Stimulated activated CD4-positive, alpha-beta T cell treated with anti-CD3 and anti-CD28 coated beads, TNF-alpha, amount 100 ng/mL, for 4 hours (primary cell): Measurements from ENCODE around the gene IL17B.

Experiments
- DNase-seq, 3 experiments: peaks; one replicate each; pipeline ENCODE4 v3.0.0-alpha.2; 2020; ENCODE audit warnings: low read depth in 3 of 3

IL17B gene, protein sequence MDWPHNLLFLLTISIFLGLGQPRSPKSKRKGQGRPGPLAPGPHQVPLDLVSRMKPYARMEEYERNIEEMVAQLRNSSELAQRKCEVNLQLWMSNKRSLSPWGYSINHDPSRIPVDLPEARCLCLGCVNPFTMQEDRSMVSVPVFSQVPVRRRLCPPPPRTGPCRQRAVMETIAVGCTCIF

DNA sequence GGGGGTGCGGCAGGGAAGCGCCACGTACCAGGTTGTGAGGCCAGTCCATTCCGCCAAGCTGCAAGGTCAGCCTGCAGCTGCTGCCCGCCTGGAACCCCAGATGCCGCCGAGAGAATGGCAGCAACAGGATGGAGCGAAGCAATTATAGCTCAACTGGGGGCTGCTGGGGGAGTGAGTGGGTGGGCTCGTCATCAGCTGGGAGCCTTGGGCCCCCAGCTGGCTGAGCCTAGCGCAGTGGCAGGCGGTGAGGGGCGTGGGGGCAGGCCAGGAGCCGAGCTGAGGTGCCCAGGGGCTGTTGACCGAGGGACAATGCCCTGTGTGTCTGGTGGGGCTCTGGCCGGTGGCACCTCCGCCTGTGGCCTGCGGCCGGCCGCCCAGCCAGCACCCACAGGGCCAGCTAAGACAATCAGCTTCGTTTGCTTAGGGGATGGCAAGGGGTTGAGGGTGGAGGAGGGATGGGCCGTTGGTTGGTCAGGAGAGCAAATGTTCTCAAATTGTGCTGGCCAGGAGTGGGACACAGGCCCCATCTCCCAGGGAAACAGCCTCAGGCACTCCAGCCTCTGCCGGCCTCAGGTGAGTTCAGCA is at the start of gene IL17B:
Gene IL17B, minus strand, starts transcription at position 116 of the 585 bp plus-strand sequence. Its CDS starts 67 bp downstream, at position 49.
- DNase-seq, result no peak

DNA sequence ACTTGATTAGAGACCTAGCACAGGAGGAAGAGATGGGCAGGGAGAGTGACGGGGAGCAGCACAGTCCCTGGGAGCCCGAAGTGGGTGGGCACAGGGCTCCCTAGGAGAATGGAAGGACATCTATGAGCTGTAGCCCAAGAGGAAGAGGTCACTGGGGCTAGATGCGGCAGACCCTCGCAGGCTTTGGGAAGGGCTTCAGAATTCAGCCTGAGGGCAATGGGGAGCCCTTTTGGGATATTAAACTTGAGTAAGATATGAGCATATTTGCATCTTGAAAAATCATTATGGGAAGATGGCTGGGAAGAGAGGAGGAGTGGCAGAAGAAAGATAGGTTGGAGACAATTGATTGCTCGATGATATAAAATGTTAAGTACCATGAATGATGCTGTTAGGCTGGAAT is 48.9 kb upstream of the IL17B start:
- DNase-seq, result no peak

DNA sequence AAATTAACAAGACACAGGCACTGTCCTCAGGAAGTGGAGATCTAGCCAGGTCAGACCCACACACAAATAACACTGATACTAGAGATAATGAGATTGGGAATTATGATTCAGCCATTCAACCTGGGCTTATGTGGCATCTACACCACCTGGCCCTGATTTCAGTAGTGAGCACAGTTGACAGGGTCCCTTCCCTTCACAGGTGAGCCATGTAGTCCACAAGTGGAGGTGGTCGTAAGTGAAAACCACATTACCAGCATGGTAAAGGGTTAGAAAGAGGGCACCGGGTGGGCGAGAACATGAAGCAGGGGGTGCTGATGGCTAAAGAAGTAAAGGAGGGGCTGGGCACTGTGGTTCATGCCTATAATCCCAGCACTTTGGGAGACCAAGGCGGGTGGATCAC is 48.3 kb upstream of the IL17B start:
- DNase-seq, result no peak

DNA sequence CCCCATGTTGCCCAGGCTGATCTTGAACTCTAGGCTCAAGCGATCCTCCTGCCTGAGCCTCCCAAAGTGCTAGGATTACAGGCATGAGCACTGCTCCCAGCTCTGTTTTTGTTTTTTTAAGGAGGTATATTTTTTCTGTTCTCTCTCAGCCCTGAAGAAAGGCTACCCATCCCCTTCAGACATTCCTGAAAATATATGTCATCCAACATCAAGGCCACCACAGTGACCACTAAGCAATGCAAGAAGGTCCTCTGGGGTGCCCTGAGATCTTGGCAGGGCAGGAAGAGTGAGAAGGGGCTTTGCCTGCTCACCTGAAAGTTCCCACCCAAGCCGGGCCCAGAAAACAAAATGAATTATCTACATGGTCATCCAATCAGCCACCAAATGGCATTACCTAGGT is 47.8 kb upstream of the IL17B start:
- no peak for DNase-seq

DNA sequence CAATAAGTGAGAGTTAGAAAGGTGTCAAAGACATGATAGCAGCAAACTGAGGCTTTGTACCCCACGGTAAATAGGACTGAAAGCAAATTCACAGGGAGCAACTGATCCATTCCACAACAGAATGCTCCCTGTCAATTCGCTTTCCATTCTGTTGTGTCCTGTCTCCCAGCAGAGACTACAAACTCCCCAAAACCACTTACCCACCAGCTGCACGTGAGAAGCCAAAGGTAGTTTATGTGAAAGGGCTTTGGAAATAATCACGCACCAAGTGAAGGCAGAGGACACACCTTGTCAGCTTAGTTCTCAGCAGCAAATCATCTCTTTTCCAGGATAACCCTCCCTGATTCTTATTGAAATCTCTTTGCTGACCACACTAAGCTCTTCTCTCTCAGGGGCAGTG is 46.6 kb upstream of the IL17B start:
- DNase-seq, result no peak

DNA sequence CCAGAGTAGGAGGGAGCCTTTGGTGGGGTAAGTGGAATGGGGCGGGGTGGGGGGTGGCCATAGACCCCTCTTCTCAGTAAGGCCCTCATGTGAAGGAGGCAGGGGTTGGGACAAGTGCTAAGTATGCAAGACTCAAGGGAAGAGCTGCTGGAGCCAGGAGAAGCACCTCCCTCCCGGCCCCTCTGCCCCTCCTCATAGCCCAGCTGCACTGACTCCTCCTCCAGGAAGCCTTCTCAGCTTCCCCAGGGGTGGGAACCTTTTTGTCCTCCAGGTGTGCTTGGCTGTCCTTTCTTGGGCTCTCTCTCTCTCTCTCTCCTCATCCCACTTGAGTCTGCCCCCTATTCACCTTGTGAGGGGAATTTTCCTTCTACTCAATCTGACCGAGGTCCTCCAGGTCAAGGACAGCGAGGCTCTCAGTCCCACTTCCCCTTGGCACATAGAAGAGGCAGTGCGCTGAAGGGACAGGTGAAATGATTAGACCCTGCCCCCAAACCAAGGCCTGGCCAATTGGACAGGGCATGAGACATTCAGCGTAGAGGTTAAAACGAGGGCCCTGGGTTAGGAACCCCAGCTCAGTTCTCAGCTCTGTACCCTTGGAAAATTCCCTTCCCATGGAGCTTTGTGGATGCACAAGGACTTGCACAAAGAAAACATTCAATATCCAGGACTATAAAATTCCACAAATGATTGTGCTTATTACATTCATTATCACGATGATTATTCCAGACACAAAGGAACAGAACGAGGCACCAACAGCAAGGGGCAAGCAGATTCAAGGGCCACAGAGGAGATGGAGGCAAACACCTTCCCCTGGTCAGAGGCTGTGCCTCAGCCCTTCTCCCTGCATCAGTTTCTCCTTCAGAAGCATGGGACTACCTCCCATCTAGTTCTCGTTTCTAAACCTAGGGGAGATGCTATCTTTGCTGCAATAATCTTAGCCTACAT is 45.6 kb upstream of the IL17B start:
- no peak for DNase-seq

DNA sequence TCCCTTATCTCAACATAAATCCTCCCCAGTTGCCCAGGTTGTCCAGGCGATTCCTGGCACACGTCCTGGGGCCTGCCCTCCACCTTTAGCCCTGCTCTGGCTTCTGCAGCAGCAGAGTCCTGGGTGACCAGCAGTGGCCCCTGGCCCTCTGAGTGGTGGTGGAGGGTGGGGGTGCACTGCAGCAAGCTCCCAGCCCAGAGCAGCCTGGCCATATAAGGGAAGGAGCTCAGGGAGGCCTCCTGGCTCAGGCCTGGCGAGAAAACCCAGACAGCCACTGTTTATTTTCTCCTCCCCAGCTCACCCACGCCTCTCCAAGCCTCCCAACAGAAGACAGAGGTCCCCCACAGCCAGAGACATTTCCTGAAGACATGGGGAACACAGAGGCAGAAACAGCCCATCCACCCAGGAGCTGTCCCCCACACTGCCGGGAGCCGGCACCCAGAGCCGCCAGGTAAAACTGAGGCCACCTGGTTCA is 44.7 kb upstream of the IL17B start:
- DNase-seq, result no peak

DNA sequence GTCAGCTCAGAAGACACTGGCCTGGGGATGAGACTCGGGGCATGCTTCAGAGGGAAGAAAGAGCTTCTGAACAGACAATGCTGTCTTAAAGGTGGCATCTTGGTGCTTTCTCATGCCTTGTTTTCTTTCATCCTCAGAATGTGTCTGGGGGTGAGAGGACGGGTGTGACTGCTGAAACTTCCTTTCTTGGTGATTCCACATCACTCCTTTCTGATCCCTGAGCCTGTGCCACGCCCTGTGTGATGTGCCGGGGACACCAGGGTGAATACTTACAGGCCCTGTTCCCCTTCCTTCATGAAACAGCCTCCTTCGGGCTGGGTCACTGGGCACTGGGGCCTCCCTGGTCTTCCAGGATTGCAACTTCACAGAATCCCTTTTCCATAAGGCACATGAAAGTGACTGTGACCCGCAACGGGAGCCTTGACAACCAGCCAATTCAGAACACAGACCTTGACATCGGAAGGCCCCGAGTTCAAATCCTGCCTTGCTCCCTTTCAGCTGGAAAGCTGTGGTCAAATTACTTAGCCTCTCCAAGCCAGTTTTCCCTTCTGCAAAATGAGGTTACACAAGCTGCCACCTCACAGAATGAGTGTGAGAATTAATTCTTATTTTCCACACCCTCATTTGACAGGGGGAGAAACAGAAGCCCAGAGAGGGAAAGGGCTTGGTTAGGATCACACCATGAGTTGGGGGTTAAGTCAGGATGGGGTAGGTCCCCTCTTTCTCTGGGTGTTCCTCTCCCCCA is 44.1 kb upstream of the IL17B start:
- no peak for DNase-seq

DNA sequence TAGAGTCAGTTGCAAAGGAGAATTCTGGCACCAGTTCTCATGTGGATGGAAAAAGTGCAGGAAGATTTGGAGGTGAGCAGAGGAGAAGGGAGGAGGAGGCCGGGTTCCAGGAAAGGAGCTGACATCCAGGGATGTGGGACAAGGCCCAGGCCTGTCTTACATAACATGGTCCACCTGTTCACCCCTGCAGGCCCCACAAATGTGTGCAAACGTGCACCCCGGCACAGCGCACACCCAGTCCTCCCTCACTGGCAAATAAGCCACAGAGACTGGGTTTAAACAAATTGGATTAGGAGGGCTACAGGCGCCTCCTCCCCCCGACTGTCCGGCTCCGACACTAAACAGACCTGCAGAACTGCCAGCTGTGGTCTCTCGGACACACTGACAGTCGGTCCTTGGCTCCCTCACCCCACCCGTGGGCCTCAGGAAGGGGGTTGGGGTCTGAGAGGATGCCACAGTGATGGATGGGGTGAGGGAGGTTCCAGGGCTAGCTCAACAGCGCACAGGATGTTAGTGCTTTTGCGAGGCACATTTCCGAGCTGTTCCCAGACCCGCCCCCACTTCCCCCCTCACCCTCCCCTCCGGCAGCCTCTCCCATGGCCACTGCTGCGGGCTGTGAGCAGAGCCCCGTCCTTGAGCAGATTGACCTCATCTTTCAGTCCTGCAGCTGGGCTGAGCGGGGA is 43.4 kb upstream of the IL17B start:
- no peak for DNase-seq

DNA sequence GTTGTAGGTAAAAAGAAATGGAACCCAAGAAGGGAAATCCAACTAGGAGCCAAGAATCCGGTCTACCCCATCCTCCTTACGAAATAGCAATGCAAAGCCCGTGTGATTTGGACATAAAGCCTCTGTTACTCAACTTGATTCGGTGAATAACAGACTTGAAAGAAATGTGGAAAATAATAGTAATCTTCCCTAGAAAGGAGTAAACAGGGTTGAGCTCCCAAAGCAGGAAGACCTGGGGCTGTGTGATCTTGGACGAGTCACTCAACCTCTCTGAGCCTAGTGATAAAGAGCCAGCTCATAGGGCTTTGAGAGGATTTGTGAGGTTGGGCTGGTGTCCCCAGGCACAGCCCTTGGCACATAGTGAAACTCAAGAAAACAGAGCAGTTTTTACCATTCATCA is 42.7 kb upstream of the IL17B start:
- DNase-seq, result no peak

DNA sequence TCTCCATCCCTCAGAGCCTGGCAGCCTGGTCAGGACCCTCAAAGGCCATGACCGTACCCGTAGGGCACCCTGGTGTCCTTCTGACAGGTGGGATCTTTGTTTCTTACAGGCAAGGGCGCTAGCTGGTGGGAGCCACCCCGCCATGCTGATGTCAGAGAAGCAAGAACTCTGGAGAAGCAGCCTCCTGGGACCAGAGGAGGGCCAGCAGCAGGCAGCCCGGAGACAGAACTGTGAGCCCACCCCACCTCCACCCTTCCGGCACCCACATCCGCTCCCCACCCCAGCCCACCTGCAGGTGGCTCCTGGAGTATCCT is 42.2 kb upstream of the IL17B start:
- DNase-seq, result no peak

DNA sequence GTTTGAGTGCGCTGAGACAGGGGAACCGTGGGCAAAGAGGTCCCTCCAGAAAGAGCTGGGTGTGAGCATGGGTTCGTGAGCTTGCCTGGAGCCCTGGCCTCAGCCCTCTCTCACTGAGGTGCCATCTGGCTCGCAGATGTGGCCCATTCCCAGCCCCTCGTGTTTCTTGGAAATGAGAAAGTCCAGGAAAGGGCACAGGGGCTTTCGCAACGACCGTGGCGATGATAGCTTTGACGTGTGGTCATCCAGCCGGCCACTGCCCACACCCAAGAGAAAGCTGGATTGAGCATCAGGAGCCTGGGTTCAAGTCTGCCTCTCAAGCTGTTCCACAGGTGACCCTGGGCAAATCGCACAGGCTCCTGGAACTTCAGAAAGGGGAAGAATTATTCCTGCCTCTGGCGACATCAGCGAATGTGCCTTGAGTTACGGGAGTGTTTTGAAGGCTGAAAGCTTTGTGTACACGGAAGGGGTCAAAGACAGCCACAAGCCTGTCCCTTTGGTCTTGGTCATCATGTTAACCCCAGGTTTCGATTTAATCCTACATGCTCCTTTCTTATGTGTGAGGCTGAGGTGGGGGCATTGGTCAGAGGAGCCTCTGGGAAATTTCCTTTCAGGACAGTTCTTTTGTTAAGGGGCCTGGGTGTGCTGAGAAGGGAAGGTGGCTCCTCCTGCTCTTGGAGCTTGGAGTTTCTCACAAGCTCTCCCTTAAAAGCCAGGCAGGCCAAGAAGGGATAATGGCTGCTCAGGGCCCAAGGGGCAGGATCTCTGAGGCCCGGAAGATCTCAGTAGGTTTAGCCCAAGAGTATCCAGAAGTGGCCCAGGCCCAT is 41.7 kb upstream of the IL17B start:
- no peak for DNase-seq

DNA sequence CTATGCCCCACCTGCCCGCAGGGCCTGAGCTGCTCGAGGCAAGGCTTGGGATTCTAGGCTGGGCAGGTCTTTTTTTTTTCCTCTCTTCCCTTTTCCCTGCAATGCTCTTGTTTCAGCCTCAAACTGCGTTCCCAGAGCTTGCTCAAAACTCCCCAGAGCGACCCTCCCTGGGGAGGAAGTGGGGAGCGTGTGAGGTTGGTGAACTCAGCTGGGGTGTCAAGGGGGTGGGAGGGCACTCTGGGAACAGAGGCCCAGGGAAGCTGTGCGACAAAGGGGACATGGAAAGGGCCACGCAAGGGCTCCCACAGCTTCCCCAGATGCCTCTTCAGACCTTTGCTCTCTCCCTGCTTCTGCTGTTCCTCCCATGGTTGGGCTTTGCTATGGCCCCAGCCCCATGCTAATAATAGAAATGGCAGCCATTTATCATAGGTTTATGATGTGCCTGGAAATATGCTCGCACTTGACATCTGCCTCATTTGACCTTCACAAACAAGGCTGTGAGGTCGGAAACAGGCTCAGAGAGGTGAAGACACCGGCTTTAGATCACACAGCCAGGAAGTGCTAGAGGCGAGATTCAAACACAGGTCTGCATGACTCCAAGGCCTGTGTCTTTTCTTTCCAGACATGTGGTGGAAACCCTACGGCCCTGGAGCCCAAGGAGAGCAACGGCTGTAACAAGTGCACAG is 40.9 kb upstream of the IL17B start:
- DNase-seq, result no peak

DNA sequence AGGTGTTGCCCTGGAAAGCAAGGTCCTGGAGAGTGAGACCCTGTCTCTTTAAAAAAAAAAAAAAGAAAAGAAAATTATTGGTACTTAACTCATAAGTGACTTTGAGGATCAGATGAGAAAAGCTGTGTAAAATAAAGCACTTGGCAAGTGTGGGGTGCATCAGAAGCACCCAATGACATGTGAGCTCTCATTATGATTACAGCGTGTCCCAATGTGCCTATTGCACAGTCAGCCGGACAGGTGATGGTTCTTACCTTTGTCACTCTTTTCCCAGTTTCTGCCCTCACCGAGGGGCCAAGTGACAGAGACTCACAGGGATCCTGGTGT is 40.4 kb upstream of the IL17B start:
- DNase-seq, result no peak

DNA sequence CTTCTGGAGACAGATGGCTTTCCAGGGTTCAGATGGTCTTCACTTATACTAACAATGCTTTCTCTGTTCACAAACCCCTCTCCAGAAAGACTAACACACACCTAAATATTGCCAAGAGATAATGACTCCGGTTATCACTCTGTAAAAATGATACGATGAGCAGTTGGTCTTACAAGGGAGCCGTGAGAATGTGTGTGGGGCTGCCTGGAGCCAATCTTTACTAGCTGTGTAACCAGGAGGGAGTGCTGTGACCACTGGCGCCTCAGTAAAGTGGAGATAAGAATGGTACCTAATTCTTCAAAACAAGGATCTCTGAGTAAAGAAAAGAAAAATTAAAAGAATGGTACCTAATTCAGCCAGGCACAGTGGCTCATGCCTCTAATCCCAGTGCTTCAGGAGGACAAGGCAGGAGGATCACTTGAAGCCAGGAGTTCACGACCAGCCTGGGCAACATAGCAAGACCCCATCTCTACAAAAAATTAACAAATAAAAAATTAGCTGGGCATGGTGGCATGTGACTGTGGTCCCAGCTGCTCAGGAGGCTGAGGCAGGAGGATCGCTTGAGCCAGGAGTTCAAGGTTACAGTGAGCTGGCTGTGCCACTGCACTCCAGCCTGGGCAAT is 39.9 kb upstream of the IL17B start:
- no peak for DNase-seq

DNA sequence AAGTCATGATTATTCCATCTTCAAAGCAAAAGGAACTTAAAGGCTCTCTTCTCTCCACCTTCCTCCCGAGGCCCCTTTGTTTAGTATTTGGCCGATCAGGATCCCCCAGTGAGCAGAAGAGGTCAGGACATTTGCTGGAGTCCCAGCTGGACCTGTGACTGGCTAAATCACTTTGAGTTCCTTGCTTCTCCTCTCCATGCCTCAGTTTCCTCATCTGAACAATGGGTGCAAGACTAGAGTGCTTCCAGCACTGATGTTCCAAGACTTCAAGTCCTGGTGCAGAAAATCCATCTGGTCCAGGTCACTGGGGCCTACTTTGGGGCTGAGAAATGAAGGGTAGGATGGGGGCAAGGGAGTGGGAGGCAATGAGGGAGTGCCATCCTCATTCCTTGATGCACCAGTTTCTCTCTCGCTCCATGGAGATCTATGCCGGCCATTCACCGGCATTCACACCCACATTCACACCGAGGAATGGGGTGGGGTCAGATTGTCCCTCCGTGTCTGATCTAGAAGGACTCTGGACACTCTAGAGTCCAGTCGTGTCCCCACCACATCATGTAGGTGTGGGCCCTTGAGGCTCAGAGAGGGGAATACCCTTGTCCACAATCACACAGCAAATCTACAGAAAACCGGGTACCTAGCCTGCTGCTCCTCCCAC is 38.7 kb upstream of the IL17B start:
- DNase-seq, result no peak

DNA sequence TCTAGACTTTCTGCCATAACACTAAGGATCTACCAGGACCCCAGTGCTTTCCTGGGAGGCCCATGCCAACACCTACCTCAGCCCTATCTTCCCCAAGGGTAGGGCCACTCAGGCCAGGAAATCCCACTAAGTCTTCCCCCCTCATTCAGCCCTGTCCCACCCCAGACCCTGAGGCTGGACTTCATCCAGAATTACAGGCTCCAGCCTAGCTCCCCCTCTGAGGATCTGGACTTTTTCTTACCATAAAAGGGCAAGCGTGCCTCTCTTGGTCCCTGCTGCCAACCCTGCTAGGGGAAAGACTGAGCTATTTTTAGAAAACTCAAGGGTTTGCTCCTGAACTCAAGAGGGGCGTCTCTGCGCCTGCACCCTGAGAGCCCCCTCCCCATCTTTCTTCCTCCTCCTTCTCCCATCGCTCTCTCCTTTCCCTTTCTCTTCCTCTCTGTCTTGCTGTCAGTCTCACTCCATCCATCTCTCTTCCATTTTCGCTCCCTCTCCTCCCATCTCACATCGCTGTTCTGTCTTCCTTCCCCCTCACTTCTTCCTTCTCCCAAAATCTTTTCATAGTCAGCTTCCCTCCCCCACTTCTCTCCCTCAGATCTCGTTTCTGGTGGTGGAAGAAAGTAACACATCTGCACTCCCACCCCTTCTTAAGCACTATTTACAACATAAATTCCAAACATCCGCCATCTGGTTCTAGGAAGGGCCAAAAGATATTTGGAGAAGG is 38.1 kb upstream of the IL17B start:
- DNase-seq, result no peak

DNA sequence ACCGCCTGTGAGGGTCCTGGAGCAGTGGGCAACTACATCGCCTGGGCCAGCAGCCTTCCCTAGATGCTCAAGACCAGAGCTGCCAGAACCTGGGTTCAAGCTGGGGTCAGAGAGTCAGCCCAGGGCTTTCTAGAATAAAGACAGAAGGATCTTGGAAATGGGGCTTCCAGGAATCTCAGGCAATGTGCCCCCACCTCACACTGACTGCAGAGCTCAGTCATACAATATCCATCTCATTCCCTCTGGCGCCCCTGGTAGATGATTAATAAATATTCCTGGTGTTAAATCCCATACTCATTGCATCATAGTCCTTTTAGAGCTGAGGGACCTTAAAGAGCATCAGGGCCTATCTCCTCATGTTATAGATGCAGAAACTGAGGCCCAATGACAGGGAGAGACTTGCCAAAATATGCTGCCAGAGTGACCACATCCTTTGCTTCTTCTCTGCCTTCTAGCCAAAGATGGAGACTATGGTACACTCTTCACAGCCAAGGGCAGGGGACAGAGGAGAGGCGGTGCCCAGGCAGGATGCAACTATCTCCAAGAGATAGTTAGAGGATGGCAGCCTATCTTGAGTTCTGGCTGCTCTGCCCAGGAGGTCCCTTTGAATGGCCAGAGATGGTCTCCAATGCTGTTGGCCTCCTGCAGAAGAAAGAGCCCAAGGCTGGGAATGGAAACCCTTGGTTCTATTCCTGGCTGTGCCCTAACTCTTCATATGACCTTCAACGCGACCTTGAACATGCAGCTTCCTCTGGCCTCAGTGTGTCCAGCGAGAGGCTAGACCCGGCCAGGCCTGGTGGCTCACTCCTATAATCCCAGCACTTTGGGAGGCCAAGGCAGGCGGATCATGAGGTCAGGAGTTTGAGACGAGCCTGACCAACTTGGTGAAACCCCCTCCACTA is 36.2 kb upstream of the IL17B start:
- no peak for DNase-seq
